GM23248 (cell line): ENCODE data around the gene BMAL1. TPM values are rescaled to one million over a fixed set of nuclear protein-coding genes. Genes with fewer than 3 reads are reported as not detected.

Experiments
- DNase-seq: peaks from one replicate; pipeline ENCODE4 v3.0.0-alpha.2; 2015
- H2AFZ ChIP-seq: fragments of 200-600 bp; sonication (generic); 2 replicates; pipeline ENCODE4 v1.6.1; 2016; ENCODE audit warnings: antibody characterized with exemption
- H3F3A ChIP-seq: fragments of 200-600 bp; sonication (generic); 2 replicates; pipeline ENCODE4 v1.6.1; 2016; ENCODE audit warnings: mild to moderate bottlenecking, antibody characterized with exemption, mixed run types; ENCODE audit not compliant: insufficient read depth
- H3K27ac ChIP-seq: fragments of 200-600 bp; sonication (generic); 2 replicates; pipeline ENCODE4 v1.5.1; 2016; ENCODE audit warnings: mild to moderate bottlenecking
- H3K27me3 ChIP-seq: fragments of 200-600 bp; sonication (generic); replicated peaks from 2 replicates; pipeline ENCODE4 v1.6.1; 2016; ENCODE audit warnings: mild to moderate bottlenecking; ENCODE audit not compliant: insufficient read depth
- H3K36me3 ChIP-seq: fragments of 200-600 bp; sonication (generic); 2 replicates; pipeline ENCODE4 v1.6.1; 2016; ENCODE audit warnings: low read depth, mild to moderate bottlenecking
- H3K4me1 ChIP-seq: fragments of 200-600 bp; sonication (generic); 2 replicates; pipeline ENCODE4 v1.6.1; 2016; ENCODE audit warnings: mild to moderate bottlenecking; ENCODE audit not compliant: insufficient read depth
- H3K4me2 ChIP-seq: fragments of 200-600 bp; sonication (generic); one replicate; pipeline ENCODE4 v1.6.1; 2016; ENCODE audit warnings: mild to moderate bottlenecking; ENCODE audit not compliant: unreplicated experiment
- H3K4me3 ChIP-seq: fragments of 200-600 bp; sonication (generic); 2 replicates; pipeline ENCODE4 v1.5.1; 2016; ENCODE audit warnings: mild to moderate bottlenecking
- H3K79me2 ChIP-seq: fragments of 200-600 bp; sonication (generic); 2 replicates; pipeline ENCODE4 v1.6.1; 2016; ENCODE audit warnings: mild to moderate bottlenecking; ENCODE audit not compliant: insufficient read depth
- H3K9ac ChIP-seq: fragments of 200-600 bp; sonication (generic); 2 replicates; pipeline ENCODE4 v1.6.1; 2016; ENCODE audit warnings: mild to moderate bottlenecking
- H3K9me2 ChIP-seq: fragments of 200-600 bp; sonication (generic); 2 replicates; pipeline ENCODE4 v1.6.1; 2016; ENCODE audit warnings: mixed run types, mild to moderate bottlenecking, moderate library complexity; ENCODE audit not compliant: insufficient read depth
- H3K9me3 ChIP-seq: fragments of 200-600 bp; sonication (generic); one replicate; pipeline ENCODE4 v1.6.1; 2017; ENCODE audit warnings: low read depth
- H4K20me1 ChIP-seq: fragments of 200-600 bp; sonication (generic); 2 replicates; pipeline ENCODE4 v1.6.0; 2016; ENCODE audit not compliant: insufficient read depth
- EZH2 ChIP-seq: fragments of 200-600 bp; sonication (generic); IDR thresholded peaks from 2 replicates; pipeline ENCODE4 v1.6.1; 2018; ENCODE audit warnings: antibody characterized with exemption, mild to moderate bottlenecking; ENCODE audit not compliant: insufficient read depth, poor library complexity, severe bottlenecking
- EZH2phosphoT487 ChIP-seq: fragments of 200-600 bp; sonication (generic); IDR thresholded peaks from 2 replicates; pipeline ENCODE4 v1.6.1; 2018; ENCODE audit warnings: antibody characterized with exemption, moderate library complexity, mild to moderate bottlenecking, low read depth; ENCODE audit not compliant: insufficient read depth
- WGBS, 2 experiments: methylation state at CpG; one replicate each; pipeline ENCODE4 v1.1.6; 2015 to 2017; ENCODE audit warnings: low lambda C conversion rate in 2 of 2, low coverage in 1 of 2; ENCODE audit errors: missing lambda C conversion rate in 2 of 2; 5-methylcytosine and 5-hydroxymethylcytosine counted together
- in situ Hi-C: fragments of 300-500 bp; cut with MboI; formaldehyde crosslinking; loops from 2 replicates; pipeline ENCODE4 v1.15.0; 2020
- polyA plus RNA-seq: library from polyadenylated mRNA; unstranded; fragments of >200 nt; fragmentation: Nextera tagmentation; extraction: Ambion mirVana; gene quantifications from 2 replicates; pipeline ENCODE4 v1.2.1, GENCODE V29; 2016
- total RNA-seq: library from RNA; depleted of rRNA; stranded (reverse); fragments of >200 nt; shearing (Covaris generic); gene quantifications from 2 replicates; pipeline ENCODE4 v1.2.3, GENCODE V29; 2014

Gene BMAL1
- total and polyA plus RNA-seq, 2 experiments from 2014 or later: 31.9 to 41.7 TPM

DNA sequence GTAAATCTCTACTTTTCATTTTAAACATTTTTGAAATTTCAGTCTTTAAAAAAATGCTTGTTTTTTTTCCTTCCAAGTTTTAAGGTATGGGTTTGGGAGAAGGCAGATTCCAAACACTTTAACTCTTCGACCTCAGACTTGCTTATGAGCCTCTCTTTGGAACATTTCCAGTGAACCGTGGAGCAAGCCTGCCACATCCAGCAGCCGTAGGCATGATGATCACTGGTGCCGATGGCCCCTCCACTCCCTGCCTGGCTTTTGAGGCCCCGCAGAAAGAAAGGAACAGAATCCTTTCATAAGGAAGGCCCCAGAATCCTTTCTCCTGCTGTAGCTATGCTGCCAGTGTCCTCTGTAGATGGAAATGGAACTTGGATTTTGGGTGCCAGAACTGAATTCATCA, 50.7 kb downstream of the BMAL1 start:
- no peaks in the 10 kb centered on the region for H3K9me3 ChIP-seq
- in situ Hi-C loops: no loop called here
- no peak overlapping the region for H3K27ac ChIP-seq
- TF ChIP-seq EZH2 (no peak), EZH2phosphoT487 (no peak)
- H3K9ac ChIP-seq: no peak overlapping the region
- H3K36me3 ChIP-seq: no peaks in the 10 kb centered on the region
- 83 to 90% methylated on average over 5 of the region's 5 CpGs for WGBS, 2 experiments
- H3K4me1 ChIP-seq: peaks cover 30% of the 10 kb centered on the region
- no peak overlapping the region for H2AFZ ChIP-seq
- H3K4me3 ChIP-seq: no peak overlapping the region
- no peaks in the 10 kb centered on the region for H4K20me1 ChIP-seq
- H3K4me2 ChIP-seq: no peak overlapping the region
- H3K27me3 ChIP-seq: no peaks in the 10 kb centered on the region
- no peak for DNase-seq
- no peaks in the 10 kb centered on the region for H3K9me2 ChIP-seq
- H3K79me2 ChIP-seq: peaks cover 95% of the 10 kb centered on the region
- peaks cover 13% of the 10 kb centered on the region for H3F3A ChIP-seq

DNA sequence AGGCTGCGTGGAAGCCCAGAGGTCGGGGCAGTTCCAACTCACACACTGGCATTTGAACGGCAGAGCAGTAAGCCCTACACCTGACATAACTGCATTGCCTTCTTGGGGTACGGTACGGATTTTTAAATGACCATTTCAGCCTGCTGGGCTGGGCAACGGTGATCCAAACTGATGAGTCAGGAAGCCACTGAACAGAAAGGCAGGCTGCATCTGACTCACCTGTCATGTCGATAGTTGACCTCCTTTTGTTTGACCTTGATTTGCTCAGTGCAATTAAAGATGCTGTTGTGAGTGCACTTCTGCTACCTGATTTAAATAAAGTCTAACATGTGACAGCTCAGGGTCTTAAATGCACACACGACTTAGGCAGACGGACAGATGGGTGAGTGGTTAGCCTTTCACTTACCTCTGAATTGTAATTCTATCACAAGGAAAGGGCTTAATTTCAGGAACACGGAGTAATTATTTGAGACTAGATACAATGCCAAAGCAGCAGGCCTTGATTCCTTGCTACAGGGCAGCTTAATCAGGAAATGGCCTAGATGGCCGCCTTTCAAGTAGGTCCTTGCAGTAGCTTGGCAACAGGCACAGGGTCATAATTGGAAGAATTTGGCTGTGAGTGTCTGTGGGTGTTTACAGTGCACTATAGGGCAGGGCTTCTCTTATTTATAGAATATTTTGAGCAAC, 52.2 kb downstream of the BMAL1 start:
- peak; percentile 64 for DNase-seq
- Histone ChIP-seq H3K9me2 (no peaks in the 10 kb centered on the region), H3F3A (peaks cover 27% of the 10 kb centered on the region), H3K9me3 (no peaks in the 10 kb centered on the region), H3K27ac (no peak overlapping the region), H3K4me1 (peaks cover 37% of the 10 kb centered on the region), H3K4me2 (no peak overlapping the region), H3K36me3 (no peaks in the 10 kb centered on the region), H3K4me3 (no peak overlapping the region), H2AFZ (no peak overlapping the region), H3K9ac (no peak overlapping the region), H4K20me1 (no peaks in the 10 kb centered on the region), H3K79me2 (peaks cover 95% of the 10 kb centered on the region), H3K27me3 (no peaks in the 10 kb centered on the region)
- TF ChIP-seq EZH2 (no peak), EZH2phosphoT487 (no peak)
- 64 to 72% methylated on average over 11 of the region's 11 CpGs for WGBS, 2 experiments
- in situ Hi-C loops: no loop called here

DNA sequence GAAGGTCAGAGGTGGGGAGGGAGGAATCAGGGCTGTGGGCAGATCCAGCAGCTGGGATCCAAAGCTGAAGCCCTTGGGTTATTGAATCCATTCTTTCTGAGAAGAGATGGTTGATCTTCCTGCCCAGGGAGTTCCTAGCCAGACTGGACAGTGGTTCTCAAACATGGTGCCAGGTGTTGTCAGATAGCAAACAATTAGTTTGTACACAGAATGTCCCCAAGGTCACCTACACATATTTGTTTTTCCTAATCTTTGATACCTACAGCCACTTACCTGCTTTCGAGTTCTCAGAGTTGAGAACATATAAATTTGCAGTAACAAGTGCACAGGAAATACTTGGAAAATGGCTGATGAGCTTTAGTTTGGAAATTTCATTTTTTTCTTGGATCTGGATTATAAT, 54.5 kb downstream of the BMAL1 start:
- H3K27ac ChIP-seq: peak overlapping the region; percentile 89
- WGBS, 2 experiments: 94 to 100% methylated on average over 1 of the region's 1 CpG
- peaks cover 59% of the 10 kb centered on the region for H3K4me1 ChIP-seq

DNA sequence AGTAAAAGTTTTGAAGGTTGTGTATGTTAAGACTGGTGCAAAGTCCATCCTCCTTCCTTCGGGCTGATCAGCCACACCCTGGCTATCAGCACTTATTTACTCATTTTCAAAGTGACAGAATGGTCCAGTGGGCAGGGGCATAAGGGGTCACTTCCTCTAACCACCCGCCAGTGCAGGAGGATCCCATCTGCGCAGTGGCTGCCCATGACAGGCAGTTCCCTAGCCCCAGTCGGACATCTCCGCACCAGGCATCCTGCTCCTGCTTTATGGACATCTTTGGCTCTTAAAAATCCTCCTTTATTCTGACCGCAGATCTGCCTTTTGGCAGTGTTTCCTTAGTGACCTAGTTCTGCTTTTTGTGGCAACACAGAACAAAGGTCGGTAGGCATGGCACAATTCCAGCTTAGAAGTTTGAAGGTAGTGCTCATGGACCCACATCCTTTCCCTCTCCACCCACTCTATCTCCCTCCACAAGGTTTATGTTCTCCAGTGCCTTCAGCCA, 55.9 kb downstream of the BMAL1 start:
- H3K9me2 ChIP-seq: no peaks in the 10 kb centered on the region
- H3K4me3 ChIP-seq: no peak overlapping the region
- no peaks in the 10 kb centered on the region for H3K9me3 ChIP-seq
- H3F3A ChIP-seq: peaks cover 59% of the 10 kb centered on the region
- no peaks in the 10 kb centered on the region for H3K36me3 ChIP-seq
- no peaks in the 10 kb centered on the region for H3K27me3 ChIP-seq
- H3K9ac ChIP-seq: no peak overlapping the region
- WGBS, 2 experiments: 82% methylated on average over 7 of the region's 7 CpGs
- peak overlapping the region; percentile 25 for H3K4me2 ChIP-seq
- peaks cover 69% of the 10 kb centered on the region for H3K4me1 ChIP-seq
- TF ChIP-seq EZH2: no peak
- TF ChIP-seq EZH2phosphoT487: no peak
- in situ Hi-C loops: no loop called here
- no peak overlapping the region for H2AFZ ChIP-seq
- peak overlapping the region; percentile 89 for H3K27ac ChIP-seq
- no peaks in the 10 kb centered on the region for H4K20me1 ChIP-seq
- peaks cover 92% of the 10 kb centered on the region for H3K79me2 ChIP-seq
- DNase-seq: peak; percentile 38

More for the DNA sequence above, 54.5 kb downstream of the BMAL1 start:
- no peak overlapping the region for H2AFZ ChIP-seq
- H3K27me3 ChIP-seq: no peaks in the 10 kb centered on the region
- no peak overlapping the region for H3K4me3 ChIP-seq
- H3K9me3 ChIP-seq: no peaks in the 10 kb centered on the region
- no peaks in the 10 kb centered on the region for H4K20me1 ChIP-seq
- H3F3A ChIP-seq: peaks cover 47% of the 10 kb centered on the region
- in situ Hi-C loops: no loop called here
- H3K9me2 ChIP-seq: no peaks in the 10 kb centered on the region
- H3K79me2 ChIP-seq: peaks cover 100% of the 10 kb centered on the region
- H3K9ac ChIP-seq: 0 out of 2 replicates have a peak overlapping the region, but pooled peaks have one; percentile 8
- DNase-seq: no peak
- TF ChIP-seq EZH2phosphoT487 (no peak), EZH2 (no peak)
- H3K4me2 ChIP-seq: peak overlapping the region; percentile 25
- H3K36me3 ChIP-seq: no peaks in the 10 kb centered on the region
